Astrocyte of the spinal cord (primary cell): ENCODE data around the gene RHOBTB1.
A peak's percentile ranks its signal among the peaks of the same experiment; 100 is the strongest.

Experiments used
- DNase-seq: peaks from one replicate; pipeline ENCODE4 v3.0.0; 2011; ENCODE audit warnings: low read depth, low spot score
- H3K4me3 ChIP-seq: 2 replicates; pipeline ENCODE4 v1.5.1; 2011; ENCODE audit warnings: low read depth, mild to moderate bottlenecking, low read length, moderate library complexity
- CTCF ChIP-seq: IDR thresholded peaks from 2 replicates; pipeline ENCODE4 v1.5.1; 2012; ENCODE audit warnings: low read depth, mild to moderate bottlenecking, low read length, inconsistent platforms
- in situ Hi-C: cut with HindIII; loops from 2 replicates; pipeline ENCODE4 v1.10.0; 2017; ENCODE audit warnings: low sequenced_read_pairs

Gene RHOBTB1

GRCh38 chr10:60944058-60944909 is at the start of gene RHOBTB1:
Gene RHOBTB1, minus strand, starts transcription at chr10:60944185. Its CDS starts 32,643 bp downstream, at chr10:60911542.
- H3K4me3 ChIP-seq, result peak within 1 kb of the TSS; percentile 77
- TF ChIP-seq CTCF, result no peak
- DNase-seq, result peak; percentile 88
- in situ Hi-C loops, result no loop called here

DNA sequence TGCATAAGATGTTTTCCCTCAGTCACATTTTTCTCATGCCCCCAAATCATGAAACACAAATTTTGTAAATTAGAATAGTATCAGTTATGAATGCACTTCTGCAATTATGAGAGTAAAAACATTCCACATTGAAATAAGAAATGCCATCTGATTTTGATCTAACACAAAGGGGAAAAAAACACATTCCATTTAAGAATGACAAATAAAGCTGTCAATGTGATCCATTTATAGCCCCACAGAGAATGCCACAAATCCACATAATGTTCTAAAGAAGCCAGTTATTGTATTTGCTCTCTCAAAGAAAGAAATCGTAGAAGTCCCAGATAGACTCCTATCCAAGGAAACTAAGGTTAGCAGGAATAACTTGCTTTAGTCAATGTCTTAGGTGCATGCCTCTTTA is 48.7 kb upstream of the RHOBTB1 start:
- in situ Hi-C loops, result no loop called here
- DNase-seq, result no peak
- TF ChIP-seq CTCF, result no peak
- H3K4me3 ChIP-seq, result no peak overlapping the region

GRCh38 chr10:60990663-60991062 is 46.7 kb upstream of the RHOBTB1 start:
- TF ChIP-seq CTCF, result no peak
- in situ Hi-C loops, result no loop called here
- H3K4me3 ChIP-seq, result no peak overlapping the region
- no peak for DNase-seq

DNA sequence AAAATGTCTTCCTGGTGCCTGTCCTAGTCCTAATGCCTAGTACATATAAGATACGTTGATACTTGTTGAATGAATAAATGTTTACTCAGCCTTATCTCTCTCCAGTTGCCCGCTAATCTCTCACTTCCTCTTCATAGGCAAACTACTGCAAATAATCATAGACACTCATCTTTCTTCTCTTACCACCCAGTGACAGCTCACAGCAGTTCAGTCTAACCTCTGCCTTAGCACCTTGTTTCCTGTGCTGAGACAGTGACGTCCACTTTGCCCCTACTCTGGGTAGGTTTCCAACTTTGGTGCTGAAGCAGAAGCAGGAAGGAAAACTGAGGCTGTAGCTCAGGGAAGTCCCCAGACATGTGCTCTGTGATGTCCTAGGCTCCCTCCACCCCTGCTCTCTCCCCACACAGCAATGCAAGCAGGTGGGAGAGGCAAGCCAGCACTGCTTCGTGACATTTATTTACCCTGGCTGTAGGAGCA is 45.5 kb upstream of the RHOBTB1 start:
- no peak overlapping the region for H3K4me3 ChIP-seq
- TF ChIP-seq CTCF, result no peak
- in situ Hi-C loops, result no loop called here
- DNase-seq, result no peak

- no peak for TF ChIP-seq CTCF
- in situ Hi-C loops, result no loop called here
Measured at GRCh38 chr10:60986791-60987190, 42.8 kb upstream of the RHOBTB1 start.

DNA sequence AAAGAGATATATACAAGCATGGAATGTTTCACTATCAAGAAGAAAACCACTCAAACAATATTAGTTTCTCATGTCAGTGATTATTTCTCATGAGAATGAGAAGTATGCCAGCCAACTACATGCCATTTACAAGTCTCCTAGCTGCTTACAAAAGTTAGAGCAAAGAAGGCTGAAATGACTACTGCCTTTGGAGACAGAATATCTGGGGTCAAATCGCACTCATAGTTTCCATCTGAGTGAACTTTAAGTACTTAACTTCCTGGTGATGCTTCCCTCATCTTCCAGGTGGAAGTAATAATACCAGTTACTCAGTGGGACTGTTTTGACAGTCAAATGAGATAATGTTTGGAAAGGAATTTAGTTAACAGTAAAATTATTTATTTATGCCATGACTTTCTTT is 42.0 kb upstream of the RHOBTB1 start:
- H3K4me3 ChIP-seq, result no peak overlapping the region
- no peak for DNase-seq
- TF ChIP-seq CTCF, result no peak
- in situ Hi-C loops, result no loop called here

More at GRCh38 chr10:60986791-60987190, 42.8 kb upstream of the RHOBTB1 start:
- no peak for DNase-seq
- H3K4me3 ChIP-seq, result no peak overlapping the region
